Raji (cell line): ENCODE measurements around the gene DPP6.

Experiments used
- POLR2A ChIP-seq: IDR thresholded peaks from 2 replicates; pipeline ENCODE4 v1.6.1; 2011; ENCODE audit warnings: low read depth, low read length, control low read depth; ENCODE audit not compliant: insufficient read depth

Gene DPP6

DNA sequence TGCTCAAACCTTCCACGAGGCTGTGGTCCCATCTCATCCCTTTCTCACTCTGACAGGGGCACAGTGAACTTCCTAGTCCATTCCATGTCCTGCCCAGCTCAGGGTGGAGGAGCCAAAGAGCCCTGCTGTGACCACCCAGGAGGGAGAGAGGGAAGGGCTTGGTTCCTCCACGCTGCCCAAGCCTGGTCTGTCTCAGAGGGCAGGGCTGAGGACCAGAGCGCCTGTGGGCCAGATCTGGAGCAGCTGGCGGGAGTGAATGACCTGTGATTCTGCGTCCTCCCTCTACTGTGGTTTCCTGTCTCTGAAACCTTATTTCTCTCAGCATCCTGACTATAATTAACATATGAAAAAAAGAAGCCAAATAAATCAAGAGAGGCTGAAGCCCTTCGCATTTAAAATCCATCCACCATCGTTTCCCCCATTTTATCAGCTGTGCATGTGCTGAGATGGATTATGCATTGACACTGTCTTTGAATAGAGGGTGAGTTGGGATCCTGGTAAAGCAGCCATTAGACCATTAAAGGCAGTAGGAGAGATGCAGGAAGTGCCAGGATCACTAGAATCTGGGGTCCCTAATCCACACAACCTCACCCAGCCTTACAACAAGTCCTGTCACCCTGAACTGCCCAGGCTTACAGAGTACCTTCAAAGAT is 165.6 kb downstream of the DPP6 start:
- TF ChIP-seq POLR2A = no peak

- TF ChIP-seq POLR2A = no peak
These were observed 179.5 kb downstream of the DPP6 start for GRCh38 chr7:154231732-154232131.

GRCh38 chr7:154232700-154233099 is 180.5 kb downstream of the DPP6 start:
- no peak for TF ChIP-seq POLR2A

DNA sequence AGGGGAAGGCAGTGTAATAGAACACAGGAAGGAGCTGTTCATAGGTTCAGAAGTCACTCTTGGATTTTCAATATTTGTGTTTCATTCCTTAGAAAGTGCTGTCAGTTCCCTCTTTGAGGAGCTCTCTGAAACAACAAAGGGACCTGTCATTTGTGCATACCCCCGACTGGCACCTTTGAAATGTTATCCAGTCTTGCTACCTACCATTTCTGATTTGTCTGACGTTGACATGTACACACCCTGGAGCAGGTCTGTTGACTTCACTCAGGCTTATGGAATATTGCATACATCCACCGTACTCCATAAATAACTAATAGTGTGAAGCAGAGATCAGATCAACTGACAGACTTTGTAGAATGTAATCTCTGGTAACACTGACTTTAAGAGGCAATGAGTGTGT is 189.8 kb downstream of the DPP6 start:
- TF ChIP-seq POLR2A = no peak

- TF ChIP-seq POLR2A = no peak
These were observed 190.5 kb downstream of the DPP6 start for GRCh38 chr7:154242709-154243108.

- TF ChIP-seq POLR2A = no peak
These were observed 199.8 kb downstream of the DPP6 start for GRCh38 chr7:154252046-154252445.

DNA sequence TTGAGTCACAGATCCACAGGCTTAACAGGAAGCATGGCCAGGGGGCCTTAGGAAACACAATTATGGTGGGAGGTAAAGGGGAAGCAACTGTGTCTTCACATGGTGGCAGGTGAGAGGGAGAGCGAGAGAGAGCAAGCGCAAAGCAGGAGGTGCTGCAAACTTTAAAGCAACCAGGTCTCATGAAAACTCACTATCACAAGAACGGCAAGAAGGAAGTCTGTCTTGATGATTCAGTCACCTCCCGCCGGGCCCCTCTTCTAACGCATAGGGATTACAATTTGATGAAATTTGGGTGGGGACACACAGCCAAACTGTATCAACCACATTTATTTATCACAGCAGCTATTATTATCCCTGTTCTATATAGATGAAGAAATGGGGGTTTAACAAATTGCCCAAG is 201.6 kb downstream of the DPP6 start:
- TF ChIP-seq POLR2A = no peak

DNA sequence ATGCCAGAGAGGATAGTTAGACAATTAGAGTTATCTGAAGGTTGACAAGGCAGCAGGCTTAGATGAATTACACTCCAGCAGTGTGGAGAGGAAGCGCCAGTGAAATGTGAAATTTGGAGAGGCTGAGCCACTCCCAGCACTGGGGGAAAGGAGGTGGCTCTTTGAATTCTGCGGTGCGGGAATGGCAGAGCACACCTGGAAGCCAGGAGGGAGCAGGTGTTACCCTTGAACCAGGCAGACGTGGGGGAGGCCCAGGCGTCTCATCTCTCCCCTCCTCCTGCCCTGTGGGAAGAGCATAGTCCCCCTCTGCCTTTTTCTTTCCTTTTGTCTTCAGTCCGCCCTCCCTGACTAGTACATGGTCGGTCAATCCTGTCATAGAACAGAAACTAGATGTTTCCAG is 203.1 kb downstream of the DPP6 start:
- TF ChIP-seq POLR2A = no peak

- TF ChIP-seq POLR2A = no peak
These were observed 204.0 kb downstream of the DPP6 start for GRCh38 chr7:154256150-154256549.

DNA sequence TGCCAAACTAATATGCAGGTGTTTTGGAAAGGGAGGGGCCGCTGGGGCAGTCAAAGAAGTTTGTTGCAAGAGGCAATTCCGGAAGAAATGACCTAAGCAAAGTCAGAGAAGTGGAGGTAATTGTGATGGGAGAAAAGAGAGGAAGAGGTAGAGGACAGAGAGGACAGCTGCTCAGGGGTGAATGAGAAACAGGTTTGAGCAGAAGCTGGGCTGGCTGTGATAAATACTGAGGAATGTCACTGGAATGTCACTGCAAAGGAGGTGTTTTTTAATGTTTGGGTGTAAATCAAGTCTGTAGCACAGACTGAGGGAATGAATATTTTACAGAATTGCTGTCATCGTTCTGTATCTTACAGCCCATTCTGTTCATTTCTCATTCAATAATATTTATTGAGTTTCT is 207.2 kb downstream of the DPP6 start:
- no peak for TF ChIP-seq POLR2A

DNA sequence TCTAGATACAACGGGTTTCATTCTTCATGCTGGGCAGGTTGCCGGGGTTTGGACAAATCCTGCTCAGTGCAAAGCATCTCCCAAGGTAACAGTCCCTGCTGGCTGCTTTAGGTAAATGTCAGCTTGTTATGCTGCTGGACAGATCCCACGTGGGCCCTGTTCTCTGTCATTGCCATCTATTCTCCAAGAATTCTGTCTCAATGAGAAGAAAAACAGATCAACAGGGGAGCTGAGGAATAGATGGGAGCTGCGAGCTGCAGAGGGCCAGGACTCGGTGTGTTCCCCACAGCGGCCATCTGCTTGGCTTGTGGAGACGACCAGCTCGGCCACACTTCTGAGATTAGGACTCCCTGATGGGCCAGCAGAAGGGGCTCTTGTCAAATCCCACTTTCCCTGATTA is 235.2 kb downstream of the DPP6 start:
- no peak for TF ChIP-seq POLR2A

- TF ChIP-seq POLR2A = no peak
These were observed 236.9 kb downstream of the DPP6 start for GRCh38 chr7:154289119-154289518.

GRCh38 chr7:154296443-154296842 is 244.2 kb downstream of the DPP6 start:
- TF ChIP-seq POLR2A = no peak

- TF ChIP-seq POLR2A = no peak
These were observed 247.5 kb downstream of the DPP6 start for GRCh38 chr7:154299736-154300135.

DNA sequence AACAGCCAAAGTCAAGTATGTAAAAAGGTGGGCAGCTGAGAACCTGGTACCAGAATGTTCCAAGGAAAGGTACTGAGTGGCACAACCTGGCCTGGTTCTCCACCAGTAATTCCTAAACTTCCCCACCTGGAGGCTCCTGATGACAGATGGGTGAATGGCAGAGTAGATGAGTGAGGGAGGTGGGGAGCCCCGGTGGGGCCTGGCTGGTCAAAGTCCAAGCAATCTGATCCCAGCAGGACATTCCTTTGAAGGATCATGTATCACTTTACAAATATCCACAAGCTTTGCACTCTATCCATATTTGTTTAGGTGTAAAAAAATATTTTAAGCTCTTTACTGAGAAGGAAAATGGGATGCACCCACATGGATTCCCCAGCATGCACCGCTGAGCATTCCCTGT is 250.2 kb downstream of the DPP6 start:
- TF ChIP-seq POLR2A = no peak

DNA sequence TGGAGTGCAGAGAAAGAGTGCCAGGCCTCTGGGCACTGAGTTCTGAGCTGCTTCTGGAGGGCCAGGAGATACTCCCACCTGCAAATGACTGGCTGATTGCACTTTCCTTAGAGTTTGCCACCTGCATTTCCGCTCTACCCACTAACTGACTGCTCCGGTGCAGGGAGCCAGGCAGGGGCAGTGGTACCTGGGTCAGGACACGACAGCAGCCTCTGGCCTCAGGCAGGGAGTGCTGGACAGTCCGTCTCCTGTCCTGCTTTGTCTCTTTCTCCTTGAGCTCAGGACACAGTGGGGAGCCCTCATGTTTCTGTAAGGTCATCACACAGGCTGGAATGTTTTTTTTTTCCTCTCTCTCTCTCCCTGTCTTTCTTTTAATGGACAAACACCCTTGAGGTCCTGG is 252.0 kb downstream of the DPP6 start:
- no peak for TF ChIP-seq POLR2A
